Measurements from ENCODE around the gene ANO1.

The ANO1 gene

DNA sequence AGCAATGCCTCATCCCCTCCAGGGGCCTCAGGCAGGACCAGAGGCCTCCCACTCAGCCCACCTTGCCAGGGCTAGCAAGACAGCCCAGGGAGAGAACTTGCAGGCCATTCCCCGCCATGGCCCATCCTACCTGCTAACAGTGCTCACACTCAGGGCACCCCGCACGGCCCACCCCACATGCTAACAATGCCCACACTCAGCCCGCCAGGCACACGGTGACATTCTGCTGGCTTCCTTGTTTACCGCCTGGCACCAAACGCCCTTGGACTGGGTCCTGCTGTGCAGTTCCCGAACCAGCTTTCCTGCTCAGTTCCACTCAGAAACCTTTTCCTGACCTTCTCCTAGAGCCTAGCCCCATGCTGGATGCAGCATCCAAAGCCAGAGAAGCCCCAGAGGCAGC is 91.5 kb downstream of the ANO1 start:
- DNase-seq = no peak

DNA sequence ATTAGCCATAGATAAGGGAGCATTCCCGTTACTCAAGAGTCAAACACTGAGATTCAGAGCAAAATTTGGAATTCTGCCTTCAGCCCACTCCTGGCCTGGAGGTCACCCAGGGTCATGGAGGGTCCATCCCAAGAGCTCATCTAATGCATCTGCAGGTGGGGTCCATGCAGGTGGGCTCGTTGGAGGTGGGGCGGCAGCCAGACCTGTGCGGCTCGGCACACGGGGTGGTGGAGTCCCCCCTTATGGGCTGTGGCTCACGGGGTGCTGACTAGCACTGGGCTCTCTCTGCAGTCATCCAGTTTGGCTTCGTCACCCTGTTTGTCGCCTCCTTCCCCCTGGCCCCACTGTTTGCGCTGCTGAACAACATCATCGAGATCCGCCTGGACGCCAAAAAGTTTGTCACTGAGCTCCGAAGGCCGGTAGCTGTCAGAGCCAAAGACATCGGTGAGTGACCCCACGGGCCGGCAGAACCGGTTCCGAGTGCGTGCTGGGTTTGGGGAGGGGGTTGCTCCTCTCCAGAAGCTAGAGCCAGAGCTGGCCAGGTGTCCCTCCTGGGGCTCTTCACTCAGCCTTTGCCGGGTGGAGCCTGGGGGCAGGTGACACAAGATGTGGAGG is 92.6 kb downstream of the ANO1 start:
- DNase-seq = no peak

DNA sequence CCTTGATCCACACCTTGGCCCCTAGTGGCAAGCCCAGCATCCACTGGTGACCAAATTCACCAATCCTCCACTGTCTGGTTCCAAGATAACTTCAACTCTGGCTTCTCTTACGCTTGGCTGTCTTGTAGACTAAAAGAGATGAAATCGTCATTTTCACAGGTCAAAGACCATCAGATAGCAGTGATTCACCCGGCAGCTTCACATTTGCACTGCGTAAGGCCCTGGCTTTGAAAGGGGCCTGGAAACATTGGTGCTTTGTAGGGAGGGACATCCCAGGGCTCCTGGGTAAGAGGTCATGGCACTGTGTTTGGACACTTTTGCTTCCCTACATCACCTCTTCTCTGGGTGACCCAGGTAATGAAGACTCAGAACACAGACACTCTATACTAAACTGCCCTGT is 94.9 kb downstream of the ANO1 start:
- DNase-seq = no peak

DNA sequence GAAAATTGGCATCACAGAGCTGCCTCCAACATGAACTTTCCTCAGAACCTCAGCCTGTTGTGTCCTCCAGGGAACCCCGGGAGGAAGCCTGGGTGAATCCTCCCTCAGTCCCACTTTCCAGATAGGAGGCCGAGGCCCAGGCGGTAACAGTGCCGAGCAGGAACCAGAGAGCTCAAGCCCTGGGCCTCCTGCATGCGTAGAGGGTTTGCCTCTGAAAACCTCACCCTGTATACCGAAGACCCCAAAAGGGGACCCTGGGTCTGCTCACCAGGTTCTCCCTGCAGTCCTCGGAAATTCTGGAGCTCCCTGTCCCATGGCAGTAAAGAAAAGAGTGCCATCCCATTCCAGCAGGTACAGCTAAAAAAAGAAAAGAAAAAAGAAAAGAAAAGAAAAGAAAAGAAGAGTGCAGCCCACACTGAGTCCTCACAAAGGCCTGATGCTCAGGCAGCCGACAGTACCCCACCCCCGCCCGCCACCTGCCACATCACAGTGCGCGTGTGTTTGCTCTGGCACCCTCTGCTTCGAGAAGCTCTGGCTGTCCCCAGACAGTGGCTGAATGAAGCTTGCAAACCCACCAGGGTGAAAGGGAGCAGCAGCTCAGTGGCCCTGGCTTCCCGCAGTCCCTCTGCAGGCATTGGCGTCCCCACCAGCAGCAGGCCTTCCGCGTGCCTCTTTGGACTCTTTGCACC is 96.6 kb downstream of the ANO1 start:
- DNase-seq = peak; percentile 60

DNA sequence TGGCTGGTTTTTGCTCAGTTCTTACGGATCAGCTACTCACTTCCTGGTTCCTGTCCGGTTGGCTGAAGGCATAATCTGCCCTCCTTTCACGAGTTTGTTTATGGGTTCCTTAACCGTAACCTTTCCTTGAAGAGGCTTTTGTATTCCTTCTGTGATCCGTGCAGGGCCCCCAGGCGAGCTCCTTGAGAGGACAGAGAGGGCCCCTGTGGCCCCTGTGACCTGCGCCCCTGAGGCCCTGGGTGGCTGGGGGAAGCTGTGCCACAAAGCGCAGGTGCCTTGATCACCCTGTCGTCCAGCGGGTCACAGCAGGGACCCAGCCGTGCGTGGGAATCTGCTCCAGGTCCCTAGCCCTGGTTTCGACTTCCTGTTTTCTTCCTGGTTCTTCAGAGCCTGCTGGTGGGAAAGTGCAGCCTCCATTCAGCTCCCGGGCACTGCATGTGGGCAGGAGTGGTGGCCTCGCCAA is 97.2 kb downstream of the ANO1 start:
- DNase-seq = no peak

DNA sequence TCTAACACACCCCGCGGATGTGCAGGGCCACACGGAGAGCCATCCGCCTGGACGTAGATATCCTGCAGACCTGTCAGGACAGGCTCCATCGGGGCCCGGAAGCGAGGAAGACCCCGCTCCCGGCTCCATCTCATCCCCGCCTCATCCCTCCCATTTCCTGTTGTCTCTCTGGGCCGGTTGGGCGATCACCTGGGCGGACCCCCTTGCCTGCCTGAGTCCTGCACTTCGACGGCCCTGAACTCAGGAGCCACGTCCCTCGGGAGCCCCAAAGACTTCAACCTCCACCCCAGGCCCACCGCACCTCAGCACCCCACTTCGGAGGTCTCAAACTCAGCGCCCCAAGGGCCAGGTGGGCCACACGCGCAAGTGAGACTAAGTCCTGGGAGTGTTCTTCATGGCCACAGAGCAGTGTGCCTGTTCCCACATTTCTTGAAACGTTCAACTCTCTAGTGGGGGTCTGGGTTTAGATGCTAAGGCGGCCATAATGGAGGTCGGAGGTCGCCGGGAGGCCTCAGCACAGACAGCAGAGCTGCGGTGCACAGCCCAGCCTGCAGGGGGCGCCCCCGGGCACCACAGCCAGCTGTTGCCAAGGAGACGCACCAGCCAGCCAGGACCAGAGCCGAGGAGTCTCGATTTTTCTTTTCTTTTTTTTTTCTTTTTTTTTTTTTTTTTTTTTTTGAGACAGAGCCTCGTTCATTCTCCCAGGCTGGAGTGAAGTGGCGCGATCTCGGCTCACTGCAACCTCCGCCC is 99.0 kb downstream of the ANO1 start:
- DNase-seq = no peak

DNA sequence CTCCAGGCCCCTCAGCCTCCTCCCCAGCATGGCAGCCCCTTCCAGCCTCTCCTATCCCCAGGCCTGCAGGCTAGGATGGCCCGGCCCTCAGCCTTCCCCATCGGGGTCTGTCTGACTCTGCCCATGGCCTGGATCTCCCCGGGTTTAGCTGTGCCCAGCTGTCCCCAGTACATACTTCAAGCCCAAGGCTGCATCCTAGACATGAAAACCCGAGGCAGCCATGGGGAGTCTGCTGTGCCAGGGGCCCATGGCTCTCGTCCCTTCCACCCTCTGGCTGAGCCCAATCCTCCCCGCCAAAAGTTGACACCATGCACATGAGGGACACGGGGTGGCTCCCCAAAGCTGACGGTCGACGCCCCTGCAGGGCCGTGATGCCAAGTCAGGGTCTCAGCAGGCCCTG is 102.8 kb downstream of the ANO1 start:
- no peak for DNase-seq

DNA sequence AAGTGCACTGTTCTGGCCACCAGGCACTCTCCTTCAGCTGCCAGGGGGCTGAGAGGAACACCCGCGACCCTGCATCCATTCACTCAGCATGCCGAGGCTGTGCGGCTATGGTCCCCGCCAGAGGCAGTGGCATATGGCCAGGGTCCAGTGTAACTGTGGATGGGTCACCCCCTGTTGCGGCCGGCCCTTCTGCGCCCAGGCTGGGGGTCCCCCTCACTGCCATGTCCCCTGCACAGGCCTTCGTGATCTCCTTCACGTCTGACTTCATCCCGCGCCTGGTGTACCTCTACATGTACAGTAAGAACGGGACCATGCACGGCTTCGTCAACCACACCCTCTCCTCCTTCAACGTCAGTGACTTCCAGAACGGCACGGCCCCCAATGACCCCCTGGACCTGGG is 104.1 kb downstream of the ANO1 start:
- DNase-seq = no peak

DNA sequence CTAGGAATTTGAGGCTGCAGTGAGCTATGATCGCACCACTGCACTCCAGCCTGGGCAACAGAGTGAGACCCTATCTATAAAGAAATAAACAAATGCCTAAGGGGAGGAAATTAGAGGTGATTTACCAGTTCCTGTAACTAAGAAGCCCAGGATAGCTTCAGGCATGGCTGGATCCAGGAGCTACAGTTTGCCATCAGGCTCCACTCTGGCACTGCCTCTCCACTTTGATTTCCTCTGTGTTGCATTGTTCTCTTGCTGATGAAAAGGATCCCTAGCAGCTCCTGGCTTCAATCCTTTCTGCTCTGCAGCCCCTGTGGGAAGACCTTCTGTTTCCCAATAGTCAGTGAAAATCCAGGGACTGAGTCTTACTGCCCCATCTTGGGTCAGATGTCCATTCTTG is 104.9 kb downstream of the ANO1 start:
- DNase-seq = no peak

DNA sequence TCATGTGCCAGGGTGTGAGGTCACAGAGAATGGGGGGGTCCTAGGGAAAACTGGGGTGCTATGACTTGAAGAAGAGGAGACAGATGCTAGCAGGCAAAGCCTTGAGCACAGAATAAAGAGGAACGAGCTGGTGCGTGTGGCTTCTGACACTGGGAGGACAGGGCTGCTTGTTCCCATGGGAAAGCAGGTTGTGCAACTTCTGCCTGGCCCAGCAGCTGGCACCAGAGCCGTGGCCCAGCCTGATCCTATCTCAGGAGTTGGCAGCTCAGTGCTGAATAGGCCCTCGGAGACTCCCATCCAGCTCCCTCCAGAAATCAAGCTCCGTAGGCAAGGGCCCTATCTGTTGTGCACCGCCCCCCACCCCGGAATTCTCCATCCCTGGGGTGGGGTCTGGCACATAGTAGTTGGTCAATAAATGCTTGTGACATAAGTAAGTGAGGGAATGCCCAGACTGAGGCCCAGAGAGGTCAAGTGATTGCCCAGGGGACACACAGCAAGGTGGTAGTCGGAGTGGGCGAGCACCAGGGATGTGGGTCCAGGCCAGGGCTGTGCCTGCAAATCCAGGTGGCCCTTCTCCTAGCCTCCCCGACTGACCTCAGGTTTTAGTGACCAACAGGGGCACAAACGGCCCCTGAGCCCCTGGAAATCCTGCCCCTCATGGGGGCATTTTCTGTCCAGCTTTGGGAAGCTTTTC is 105.5 kb downstream of the ANO1 start:
- DNase-seq = no peak

DNA sequence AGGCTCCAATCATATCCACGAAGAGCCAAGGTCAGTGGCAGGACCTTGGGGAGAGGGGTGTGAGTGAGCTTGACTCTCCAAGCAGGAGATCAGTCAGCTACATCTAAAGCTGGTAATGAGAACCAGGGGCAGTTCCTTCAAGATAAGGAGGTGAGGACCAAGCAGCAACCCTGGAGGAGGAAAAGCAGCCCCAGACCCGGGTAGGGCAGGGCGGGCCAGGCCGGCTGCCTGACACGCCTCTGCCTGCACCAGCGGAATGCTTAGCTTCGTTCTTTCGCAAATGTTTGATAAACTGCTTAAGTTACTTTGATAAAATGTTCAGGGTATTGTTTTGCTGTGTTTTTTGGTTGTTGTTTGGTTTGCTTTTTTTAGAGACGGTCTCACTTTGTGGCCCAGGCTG is 106.3 kb downstream of the ANO1 start:
- DNase-seq = no peak

DNA sequence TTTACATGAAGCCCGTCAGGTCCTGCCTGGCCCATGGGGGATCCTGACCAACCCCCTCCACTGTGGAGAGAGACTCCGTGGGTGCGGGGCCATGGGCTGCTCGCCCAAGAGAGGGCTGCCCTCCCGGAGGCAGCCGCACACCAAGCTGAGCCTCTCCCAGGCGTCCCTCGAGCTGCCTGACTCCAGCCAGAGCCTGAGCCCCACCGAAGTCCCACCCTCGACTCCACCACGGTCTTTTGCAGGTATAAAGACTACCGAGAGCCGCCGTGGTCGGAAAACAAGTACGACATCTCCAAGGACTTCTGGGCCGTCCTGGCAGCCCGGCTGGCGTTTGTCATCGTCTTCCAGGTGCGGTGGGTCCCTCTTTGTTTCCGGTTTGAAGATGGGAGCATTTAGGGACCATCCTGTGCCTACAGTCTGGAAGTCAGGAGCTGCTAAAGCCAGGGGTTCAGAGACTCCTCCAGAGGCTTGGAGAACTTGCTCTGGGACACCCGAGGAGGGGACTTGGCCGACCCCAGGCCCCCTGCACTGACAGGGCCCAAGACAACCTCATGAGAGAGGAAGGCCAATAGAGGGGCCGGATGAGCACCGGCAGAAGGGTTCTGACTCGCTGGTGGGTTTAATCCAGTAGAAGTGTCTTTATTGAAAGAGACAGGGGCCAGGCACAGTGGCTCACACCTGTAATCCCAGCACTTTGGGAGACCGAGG is 107.4 kb downstream of the ANO1 start:
- no peak for DNase-seq

DNA sequence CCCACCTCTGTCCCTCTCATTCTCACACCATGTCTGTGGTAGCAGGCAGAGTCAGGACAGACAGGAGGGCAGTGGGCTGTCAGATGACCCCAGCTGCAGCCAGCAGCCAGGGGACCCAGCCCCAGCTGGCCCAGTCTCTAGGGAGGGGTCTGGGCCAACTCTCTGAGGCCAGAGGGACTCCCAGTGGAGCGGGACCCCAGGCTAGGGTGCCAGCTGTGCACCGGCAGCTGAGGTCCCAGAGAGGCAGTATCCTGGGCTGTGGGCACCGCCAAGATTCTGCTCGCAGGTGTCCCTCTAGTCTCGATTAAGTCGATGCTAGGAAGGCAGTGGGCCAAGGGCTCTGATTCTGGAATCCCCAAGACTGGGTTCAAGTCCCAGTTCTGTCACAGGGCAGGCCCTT is 108.3 kb downstream of the ANO1 start:
- DNase-seq = no peak

DNA sequence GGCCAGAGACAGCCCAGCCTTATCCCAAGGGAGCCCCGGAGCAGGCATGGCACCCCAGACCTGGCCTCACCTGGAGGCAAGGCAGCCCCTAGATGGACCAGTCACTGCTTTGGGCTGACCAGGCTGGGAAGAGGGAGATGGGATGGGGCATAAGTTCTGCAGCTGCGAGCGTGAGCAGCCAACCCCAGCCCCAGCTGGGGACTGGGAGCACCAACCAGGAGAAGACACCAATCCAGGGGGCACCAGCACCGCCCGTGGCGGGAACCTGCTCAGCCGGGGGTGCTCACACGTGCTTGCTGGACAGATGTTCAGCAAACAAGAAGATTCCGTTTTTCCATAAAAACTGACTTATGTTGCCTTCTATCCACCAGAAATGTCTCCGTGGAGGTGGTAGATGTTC is 108.8 kb downstream of the ANO1 start:
- DNase-seq = no peak

DNA sequence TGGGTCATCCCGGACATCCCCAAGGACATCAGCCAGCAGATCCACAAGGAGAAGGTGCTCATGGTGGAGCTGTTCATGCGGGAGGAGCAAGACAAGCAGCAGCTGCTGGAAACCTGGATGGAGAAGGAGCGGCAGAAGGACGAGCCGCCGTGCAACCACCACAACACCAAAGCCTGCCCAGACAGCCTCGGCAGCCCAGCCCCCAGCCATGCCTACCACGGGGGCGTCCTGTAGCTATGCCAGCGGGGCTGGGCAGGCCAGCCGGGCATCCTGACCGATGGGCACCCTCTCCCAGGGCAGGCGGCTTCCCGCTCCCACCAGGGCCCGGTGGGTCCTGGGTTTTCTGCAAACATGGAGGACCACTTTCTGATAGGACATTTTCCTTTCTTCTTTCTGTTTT is 109.7 kb downstream of the ANO1 start:
- no peak for DNase-seq

DNA sequence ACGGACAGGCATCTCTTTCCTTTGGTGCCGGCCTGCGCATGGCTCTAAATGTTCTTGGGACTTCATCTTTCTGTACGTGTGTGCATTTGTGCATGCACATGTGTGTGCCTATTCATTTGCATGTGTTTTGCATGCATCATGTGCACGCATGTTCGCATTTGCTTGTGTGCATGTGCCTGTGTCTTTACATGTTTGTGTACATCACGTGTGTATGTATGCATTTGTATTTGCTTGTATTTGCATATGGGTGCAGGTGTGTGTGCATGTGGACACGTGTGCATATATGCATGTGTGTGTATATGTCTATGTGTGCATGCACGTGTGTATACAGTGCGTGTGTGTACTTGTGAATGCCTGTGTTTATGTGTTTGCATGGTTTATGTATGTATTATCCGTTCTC is 111.5 kb downstream of the ANO1 start:
- DNase-seq = no peak

DNA sequence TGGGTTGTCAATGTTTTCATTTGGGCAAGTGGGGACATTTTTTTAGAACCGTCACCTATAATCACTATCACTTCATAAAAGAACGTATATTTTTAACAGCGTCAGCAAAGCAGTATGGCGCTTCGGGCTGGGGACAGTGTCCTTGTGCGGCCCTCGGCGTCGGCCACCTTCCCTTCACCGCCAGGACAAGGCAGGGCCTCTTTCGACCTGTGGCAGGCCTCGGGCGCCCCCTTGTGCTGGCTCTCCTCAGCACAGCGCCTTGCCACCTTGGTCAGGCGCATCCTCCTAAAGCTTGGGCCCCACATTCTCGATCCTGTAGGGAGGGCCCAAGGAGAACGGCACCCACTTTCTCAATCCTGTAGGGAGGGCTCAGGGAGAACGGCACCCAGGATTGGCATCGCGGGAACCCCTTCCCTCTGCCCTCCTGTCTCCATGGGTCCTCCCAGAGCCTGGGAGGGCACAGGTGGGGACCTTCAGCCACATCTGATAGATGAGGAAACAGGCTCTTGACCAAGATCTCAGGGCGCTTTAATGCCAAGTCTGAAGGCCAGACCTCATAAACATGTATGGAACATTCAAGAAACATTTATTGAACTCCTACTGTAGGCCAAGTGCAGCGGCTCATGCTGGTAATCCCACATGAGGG is 113.5 kb downstream of the ANO1 start:
- peak; percentile 34 for DNase-seq

DNA sequence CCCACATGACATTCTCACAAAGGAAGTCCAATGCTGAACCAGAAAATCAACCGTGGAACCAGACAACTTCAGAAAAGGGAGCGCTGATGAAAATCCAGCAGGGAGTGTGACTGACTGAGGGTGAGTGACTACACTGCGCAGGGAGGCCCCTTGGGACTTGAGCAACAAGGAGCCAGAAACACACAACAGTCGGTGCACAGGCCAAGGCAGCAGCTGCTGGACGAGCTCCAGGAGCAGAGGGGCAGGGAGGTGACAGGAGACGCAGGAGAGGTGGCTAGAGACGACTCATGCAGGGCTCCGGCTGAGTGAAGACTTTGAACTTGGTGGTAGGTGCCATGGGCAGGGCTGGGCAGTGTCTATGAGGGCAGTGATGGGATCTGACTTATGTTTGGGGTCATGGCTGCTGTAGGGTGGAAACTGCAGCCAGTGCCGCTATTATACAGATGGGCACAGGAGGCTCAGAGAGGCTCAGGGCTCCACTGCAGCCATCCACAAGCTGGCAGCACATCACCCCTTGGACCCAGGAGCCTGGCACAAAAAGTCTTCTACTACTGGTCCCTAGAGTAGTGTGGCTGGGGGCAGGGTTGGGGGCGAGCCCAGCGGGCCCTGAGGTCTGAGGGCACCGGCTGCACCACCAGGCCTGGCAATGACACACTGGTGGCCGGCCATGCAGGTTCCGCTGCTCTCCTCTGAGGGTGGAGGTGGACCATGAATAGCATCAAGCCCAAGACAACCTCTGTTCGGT is 114.7 kb downstream of the ANO1 start:
- peak; percentile 3 for DNase-seq

DNA sequence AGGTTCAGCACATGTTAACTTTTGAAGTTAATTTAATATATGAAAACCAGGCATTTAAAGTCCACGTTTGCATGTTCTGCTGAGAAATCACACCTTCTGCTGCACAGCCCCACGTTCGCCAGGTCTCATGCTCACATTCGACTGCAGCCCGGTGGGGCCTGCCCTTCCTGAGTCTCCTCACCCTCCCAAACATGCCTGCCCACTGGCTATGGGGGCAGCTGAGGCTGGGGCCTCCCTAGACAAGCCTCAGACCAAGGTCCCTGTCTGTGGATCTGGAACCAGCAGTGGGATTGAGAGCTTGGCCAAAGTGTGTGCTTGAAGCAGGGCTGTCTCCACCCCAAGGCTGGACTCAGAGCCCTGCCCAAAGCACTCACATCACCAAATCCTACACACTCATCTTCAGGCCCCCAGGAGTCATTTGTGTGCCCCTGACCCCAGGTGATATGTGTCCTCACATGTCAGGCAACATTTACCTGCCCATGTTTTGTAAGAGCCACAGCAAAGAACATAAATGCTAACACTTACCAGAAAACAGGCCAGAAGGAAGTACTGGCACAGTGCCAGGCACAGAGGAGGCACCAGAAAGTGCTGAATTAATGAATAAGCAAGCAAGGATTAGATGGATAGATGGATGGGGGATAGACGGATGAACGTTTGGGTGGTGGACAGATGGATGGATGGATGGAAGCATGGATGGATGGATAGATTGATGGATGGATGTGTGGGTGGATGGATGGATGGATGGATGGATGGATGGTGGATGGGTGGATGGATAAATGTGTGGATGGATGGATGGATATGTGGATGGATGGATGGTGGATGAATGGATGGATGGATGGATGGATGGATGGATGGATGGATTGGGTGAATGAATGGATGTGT is 115.5 kb downstream of the ANO1 start:
- no peak for DNase-seq
